ENCODE data around the gene RICTOR. TPM values are rescaled to one million over a fixed set of nuclear protein-coding genes. Genes with fewer than 3 reads are reported as not detected.
A peak's percentile ranks its signal among the peaks of the same experiment; 100 is the strongest.

RICTOR gene
- total RNA-seq, 2 experiments from 2014 or later, result 19.7 to 21.5 TPM

- H3K27me3 Mint-ChIP-seq, result peaks cover 3% of the 10 kb centered on the region
- no peak for DNase-seq
- H3K4me3 Mint-ChIP-seq, result no peak overlapping the region
- H3K4me1 Mint-ChIP-seq, result no peaks in the 10 kb centered on the region
- peaks cover 9% of the 10 kb centered on the region for H3K36me3 Mint-ChIP-seq
- H3K27ac Mint-ChIP-seq, result no peak overlapping the region
- no peaks in the 10 kb centered on the region for H3K9me3 Mint-ChIP-seq
Observed at GRCh38 chr5:38932854-38933408, 141.3 kb downstream of the RICTOR start.

DNA sequence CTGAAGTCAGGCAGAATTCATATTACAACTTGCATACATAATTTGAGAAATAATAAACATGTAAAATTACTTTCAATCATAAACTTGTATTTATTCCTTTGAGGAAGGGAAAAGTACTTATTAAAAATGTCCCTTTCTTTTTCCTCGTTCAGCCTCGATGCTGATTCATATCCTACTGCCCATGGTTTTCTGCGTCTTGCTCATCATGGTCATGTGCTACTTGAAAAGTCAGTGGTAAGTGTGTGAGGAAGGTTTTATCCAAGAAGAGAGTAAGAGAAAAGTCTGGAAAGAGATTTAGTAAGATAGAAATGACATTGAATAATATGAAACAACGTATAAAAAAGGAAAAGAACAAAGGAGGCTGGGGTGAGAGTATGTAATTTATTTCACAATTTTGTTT is 142.5 kb downstream of the RICTOR start:
- Mint-ChIP-seq H3K4me3 (no peak overlapping the region), H3K9me3 (no peaks in the 10 kb centered on the region), H3K4me1 (no peaks in the 10 kb centered on the region), H3K27ac (no peak overlapping the region), H3K36me3 (peaks cover 4% of the 10 kb centered on the region), H3K27me3 (peaks cover 8% of the 10 kb centered on the region)
- no peak for DNase-seq

- DNase-seq, result no peak
- Mint-ChIP-seq H3K9me3 (no peaks in the 10 kb centered on the region), H3K4me3 (no peak overlapping the region), H3K27me3 (peaks cover 24% of the 10 kb centered on the region), H3K4me1 (no peaks in the 10 kb centered on the region), H3K36me3 (no peaks in the 10 kb centered on the region), H3K27ac (no peak overlapping the region)
Observed at GRCh38 chr5:38929838-38930237, 144.4 kb downstream of the RICTOR start.

DNA sequence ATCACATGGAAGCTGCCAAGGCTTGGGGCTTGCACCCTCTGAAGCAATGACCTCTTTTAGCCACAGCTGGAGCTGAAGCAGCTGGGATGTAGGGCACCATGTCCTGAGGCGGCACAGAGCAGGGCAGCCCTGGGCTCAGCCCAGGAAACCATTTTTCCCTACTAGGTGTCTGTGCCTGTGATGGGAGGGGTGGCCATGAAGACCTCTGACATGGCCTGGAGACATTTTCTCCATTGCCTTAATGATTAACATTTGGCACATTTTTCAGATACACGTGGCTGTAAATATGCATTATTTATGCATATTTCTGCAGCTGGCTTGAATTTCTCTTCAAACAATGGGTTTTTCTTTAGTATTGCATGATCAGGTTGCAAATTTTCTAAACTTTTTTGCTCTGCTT is 146.7 kb downstream of the RICTOR start:
- peaks cover 36% of the 10 kb centered on the region for H3K27me3 Mint-ChIP-seq
- no peak overlapping the region for H3K4me3 Mint-ChIP-seq
- H3K9me3 Mint-ChIP-seq, result no peaks in the 10 kb centered on the region
- DNase-seq, result no peak
- H3K27ac Mint-ChIP-seq, result no peak overlapping the region
- H3K4me1 Mint-ChIP-seq, result no peaks in the 10 kb centered on the region
- no peaks in the 10 kb centered on the region for H3K36me3 Mint-ChIP-seq

DNA sequence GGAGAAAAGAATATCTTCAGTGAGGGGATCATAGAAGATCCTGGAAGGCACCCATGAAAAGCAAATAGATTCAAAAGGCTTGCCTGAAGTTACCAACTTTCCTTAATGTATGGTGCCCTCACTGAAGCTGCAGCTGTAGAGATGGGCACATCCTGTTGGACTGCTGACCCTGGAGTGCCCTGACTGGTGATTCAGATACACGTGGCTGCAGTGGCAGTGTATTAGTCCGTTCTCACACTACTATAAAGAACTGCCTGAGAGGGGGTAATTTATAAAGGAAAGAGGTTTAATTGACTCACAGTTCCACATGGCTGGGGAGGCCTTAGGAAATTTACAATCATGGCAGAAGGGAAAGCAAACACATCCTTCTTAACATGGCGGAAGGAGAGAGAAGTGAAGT is 148.1 kb downstream of the RICTOR start:
- no peak for DNase-seq
- Mint-ChIP-seq H3K4me1 (no peaks in the 10 kb centered on the region), H3K4me3 (no peak overlapping the region), H3K27me3 (peaks cover 46% of the 10 kb centered on the region), H3K36me3 (no peaks in the 10 kb centered on the region), H3K9me3 (no peaks in the 10 kb centered on the region), H3K27ac (no peak overlapping the region)

DNA sequence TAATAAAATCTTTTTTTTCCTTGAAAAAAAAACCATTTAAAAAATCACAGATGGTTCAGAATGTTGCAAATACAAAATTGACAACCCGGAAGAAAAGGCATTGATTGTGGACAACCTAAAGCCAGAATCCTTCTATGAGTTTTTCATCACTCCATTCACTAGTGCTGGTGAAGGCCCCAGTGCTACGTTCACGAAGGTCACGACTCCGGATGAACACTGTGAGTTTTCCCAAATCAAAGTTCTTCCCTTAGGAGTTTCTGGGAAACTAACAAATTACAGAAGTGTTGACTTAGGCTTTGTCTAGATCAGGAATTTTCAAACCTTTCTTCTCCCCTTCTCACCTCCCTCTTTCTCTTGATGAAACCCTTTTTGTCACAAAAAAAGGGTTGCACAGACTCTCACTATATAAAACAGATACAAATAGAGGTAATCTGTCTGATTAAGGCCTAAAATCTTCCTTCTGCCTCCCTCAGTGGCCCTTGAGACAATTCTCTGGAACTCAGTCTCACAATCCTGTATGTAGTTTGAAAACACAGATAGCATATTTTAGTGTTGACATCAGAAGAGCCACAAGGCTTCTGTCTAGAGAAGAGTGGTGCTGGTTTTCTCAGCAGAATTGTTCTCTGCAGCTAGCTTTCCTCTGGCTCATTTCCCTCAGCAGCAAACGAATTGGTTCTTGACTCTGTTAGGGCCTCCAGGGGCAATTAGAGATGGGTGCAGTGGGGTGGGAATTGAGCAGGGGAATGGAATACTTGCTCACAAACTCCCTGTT is 148.9 kb downstream of the RICTOR start:
- H3K9me3 Mint-ChIP-seq, result no peaks in the 10 kb centered on the region
- DNase-seq, result no peak
- H3K27me3 Mint-ChIP-seq, result peaks cover 46% of the 10 kb centered on the region
- H3K4me1 Mint-ChIP-seq, result no peaks in the 10 kb centered on the region
- H3K4me3 Mint-ChIP-seq, result no peak overlapping the region
- no peaks in the 10 kb centered on the region for H3K36me3 Mint-ChIP-seq
- no peak overlapping the region for H3K27ac Mint-ChIP-seq

- Mint-ChIP-seq H3K27ac (no peak overlapping the region), H3K27me3 (peaks cover 46% of the 10 kb centered on the region), H3K4me1 (no peaks in the 10 kb centered on the region), H3K36me3 (no peaks in the 10 kb centered on the region), H3K9me3 (no peaks in the 10 kb centered on the region), H3K4me3 (no peak overlapping the region)
- DNase-seq, result no peak
Observed at GRCh38 chr5:38923661-38924451, 150.3 kb downstream of the RICTOR start.

- H3K27me3 Mint-ChIP-seq, result peaks cover 42% of the 10 kb centered on the region
- H3K9me3 Mint-ChIP-seq, result no peaks in the 10 kb centered on the region
- no peaks in the 10 kb centered on the region for H3K36me3 Mint-ChIP-seq
- peak; percentile 32 for DNase-seq
- no peak overlapping the region for H3K4me3 Mint-ChIP-seq
- H3K27ac Mint-ChIP-seq, result no peak overlapping the region
- no peaks in the 10 kb centered on the region for H3K4me1 Mint-ChIP-seq
Observed at GRCh38 chr5:38922199-38922598, 152.0 kb downstream of the RICTOR start.

DNA sequence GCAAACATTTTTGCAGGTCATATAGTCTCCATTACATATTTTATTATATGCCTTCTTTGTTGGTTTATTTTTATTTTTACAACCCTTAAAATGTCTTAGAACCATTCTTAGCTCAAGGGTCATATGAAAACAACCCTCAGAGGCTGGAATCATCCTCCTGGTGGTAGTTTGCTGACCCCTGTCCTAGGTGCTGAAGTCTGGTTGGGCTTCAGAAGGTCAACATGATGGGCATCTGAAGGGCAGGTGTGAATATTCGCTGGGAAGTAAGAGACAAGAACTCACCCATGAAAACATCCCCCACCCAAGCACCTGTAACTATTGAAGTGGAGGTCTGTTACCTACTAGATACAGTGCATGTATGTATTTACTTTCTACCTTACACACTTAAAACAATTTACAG is 153.0 kb downstream of the RICTOR start:
- no peaks in the 10 kb centered on the region for H3K4me1 Mint-ChIP-seq
- H3K27me3 Mint-ChIP-seq, result peaks cover 33% of the 10 kb centered on the region
- no peak for DNase-seq
- no peak overlapping the region for H3K4me3 Mint-ChIP-seq
- H3K36me3 Mint-ChIP-seq, result no peaks in the 10 kb centered on the region
- no peaks in the 10 kb centered on the region for H3K9me3 Mint-ChIP-seq
- no peak overlapping the region for H3K27ac Mint-ChIP-seq

GRCh38 chr5:38916802-38917201 is 157.4 kb downstream of the RICTOR start:
- no peak overlapping the region for H3K27ac Mint-ChIP-seq
- H3K36me3 Mint-ChIP-seq, result no peaks in the 10 kb centered on the region
- no peak overlapping the region for H3K4me3 Mint-ChIP-seq
- no peaks in the 10 kb centered on the region for H3K9me3 Mint-ChIP-seq
- no peak for DNase-seq
- H3K4me1 Mint-ChIP-seq, result no peaks in the 10 kb centered on the region
- peaks cover 18% of the 10 kb centered on the region for H3K27me3 Mint-ChIP-seq

DNA sequence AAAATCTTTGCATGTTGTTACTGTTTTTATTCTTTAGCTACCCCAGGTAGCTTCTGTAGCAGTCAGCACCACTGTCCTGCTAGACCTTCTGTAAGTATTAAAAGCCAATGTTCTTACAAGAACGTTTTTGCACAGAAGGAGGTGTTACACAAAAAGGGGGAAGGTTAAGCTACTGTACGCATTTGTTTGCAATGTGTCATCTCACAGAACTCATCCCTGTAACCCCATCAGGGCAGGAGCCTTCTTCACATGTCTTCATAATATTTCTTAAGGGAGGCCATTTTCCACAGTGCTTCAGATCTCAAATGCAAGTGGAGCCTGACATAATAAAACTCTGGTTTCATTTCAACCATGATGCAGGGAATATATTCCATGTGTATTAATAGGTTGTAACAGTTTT is 160.5 kb downstream of the RICTOR start:
- Mint-ChIP-seq H3K36me3 (no peaks in the 10 kb centered on the region), H3K4me1 (no peaks in the 10 kb centered on the region), H3K27ac (no peak overlapping the region), H3K4me3 (no peak overlapping the region), H3K9me3 (peaks cover 7% of the 10 kb centered on the region), H3K27me3 (peaks cover 22% of the 10 kb centered on the region)
- DNase-seq, result no peak

- DNase-seq, result no peak
- no peak overlapping the region for H3K4me3 Mint-ChIP-seq
- H3K4me1 Mint-ChIP-seq, result no peaks in the 10 kb centered on the region
- H3K9me3 Mint-ChIP-seq, result peaks cover 8% of the 10 kb centered on the region
- H3K36me3 Mint-ChIP-seq, result no peaks in the 10 kb centered on the region
- H3K27ac Mint-ChIP-seq, result no peak overlapping the region
- H3K27me3 Mint-ChIP-seq, result peaks cover 25% of the 10 kb centered on the region
Observed at GRCh38 chr5:38911933-38912332, 162.3 kb downstream of the RICTOR start.

GRCh38 chr5:38906503-38906902 is 167.7 kb downstream of the RICTOR start:
- no peaks in the 10 kb centered on the region for H3K36me3 Mint-ChIP-seq
- H3K27ac Mint-ChIP-seq, result no peak overlapping the region
- H3K9me3 Mint-ChIP-seq, result peaks cover 10% of the 10 kb centered on the region
- H3K4me1 Mint-ChIP-seq, result no peaks in the 10 kb centered on the region
- H3K27me3 Mint-ChIP-seq, result peaks cover 16% of the 10 kb centered on the region
- H3K4me3 Mint-ChIP-seq, result no peak overlapping the region
- no peak for DNase-seq

DNA sequence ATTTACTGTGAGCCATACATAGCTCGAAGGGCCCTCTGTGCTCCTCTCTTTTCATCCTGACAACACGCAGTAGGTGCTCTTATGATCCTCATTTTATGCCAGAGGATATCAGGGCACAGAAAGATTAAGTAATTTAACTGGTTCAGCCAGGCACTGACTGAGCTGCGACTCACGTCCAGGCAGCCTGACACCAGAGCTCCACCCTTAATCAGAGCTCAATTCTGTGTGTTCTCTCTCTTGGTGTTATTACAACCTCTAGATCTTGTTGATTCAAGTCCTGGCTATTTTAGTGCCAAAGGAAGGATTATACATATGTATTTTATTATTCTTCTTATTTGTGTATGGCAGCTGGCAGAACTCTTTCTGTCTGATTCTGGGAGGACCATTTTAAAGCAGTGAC is 168.7 kb downstream of the RICTOR start:
- Mint-ChIP-seq H3K4me1 (no peaks in the 10 kb centered on the region), H3K4me3 (no peak overlapping the region), H3K36me3 (no peaks in the 10 kb centered on the region), H3K9me3 (peaks cover 10% of the 10 kb centered on the region), H3K27me3 (peaks cover 15% of the 10 kb centered on the region), H3K27ac (no peak overlapping the region)
- no peak for DNase-seq

DNA sequence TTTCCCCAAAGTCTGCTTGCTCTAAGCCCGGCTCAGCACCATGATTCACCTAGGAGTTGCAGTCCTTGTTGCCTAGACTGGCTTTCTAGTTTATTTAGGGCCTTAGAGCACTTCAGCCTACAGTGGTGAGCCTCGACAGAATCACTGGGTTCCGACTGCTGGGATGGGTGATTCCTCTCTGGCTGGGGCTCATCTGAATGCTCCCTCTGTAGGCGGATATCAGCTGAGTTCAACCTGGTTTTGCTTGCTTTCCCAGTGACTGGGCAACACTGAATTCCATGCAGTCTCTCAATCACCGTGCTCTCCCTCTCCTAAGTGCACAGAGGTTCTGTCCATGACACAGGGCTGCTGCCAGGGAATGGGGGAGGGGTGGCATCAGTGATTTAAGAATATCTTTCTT is 174.3 kb downstream of the RICTOR start:
- H3K27me3 Mint-ChIP-seq, result peaks cover 15% of the 10 kb centered on the region
- H3K36me3 Mint-ChIP-seq, result no peaks in the 10 kb centered on the region
- no peak for DNase-seq
- H3K4me1 Mint-ChIP-seq, result no peaks in the 10 kb centered on the region
- H3K9me3 Mint-ChIP-seq, result peaks cover 11% of the 10 kb centered on the region
- no peak overlapping the region for H3K4me3 Mint-ChIP-seq
- no peak overlapping the region for H3K27ac Mint-ChIP-seq
